GM12878 (cell line): ENCODE measurements around the gene SPN. TPM values are rescaled to one million over a fixed set of nuclear protein-coding genes. Genes with fewer than 3 reads are reported as not detected.
"Not testable (repeated sequence)": the region's sequence is repeated elsewhere in the genome, so short reads cannot be mapped to it uniquely, and the experiment has no call there.

ENCODE experiments used
- ATAC-seq: fragments of 200-7000 bp; cut with Tn5 transposase; 3 replicates; pipeline ENCODE4 v1.9.1; 2020; ENCODE audit warnings: mild to moderate bottlenecking, moderate library complexity
- BruUV-seq: library from RNA; stranded (reverse); fragments of 400-500 nt; replicated peaks from 2 replicates; lab custom pipeline; 2021; lab: Mats Ljungman, UMichigan
- CTCF ChIA-PET: fragments of 300-600 bp; sonication (Branson Sonifier 250); formaldehyde crosslinking; extraction: SDS; loops from one replicate; lab custom pipeline; 2021; ENCODE audit warnings: inconsistent platforms; lab: Yijun Ruan, JAX
- POLR2A ChIA-PET: fragments of 350-600 bp; formaldehyde crosslinking; extraction: SDS; loops from one replicate; lab custom pipeline; 2021; ENCODE audit warnings: inconsistent platforms; lab: Charles Lee
- RAD21 ChIA-PET: fragments of 300-600 bp; sonication (Branson Sonifier 250); formaldehyde crosslinking; loops from one replicate; lab custom pipeline; 2023; ENCODE audit warnings: antibody characterized with exemption; ENCODE audit not compliant: unreplicated experiment; lab: Charles Lee
- SMC1A ChIA-PET: fragments of 300-600 bp; sonication (Branson Sonifier 250); formaldehyde crosslinking; loops from one replicate; lab custom pipeline; 2023; ENCODE audit not compliant: unreplicated experiment, uncharacterized antibody; lab: Charles Lee
- DNase-seq: peaks from one replicate; pipeline ENCODE4 v3.0.0-alpha.2; 2011; ENCODE audit warnings: low read depth, low spot score
- FAIRE-seq: peaks from 3 replicates; lab custom pipeline; 2011; peaks lifted over from hg19 to GRCh38; lab: Jason Lieb, UNC
- H2AFZ ChIP-seq: 2 replicates; pipeline ENCODE4 v1.6.0; 2011; ENCODE audit warnings: low read depth, low read length, control low read depth; ENCODE audit not compliant: control insufficient read depth
- H3K27ac ChIP-seq: 2 replicates; pipeline ENCODE4 v1.5.1; 2011; ENCODE audit warnings: control low read depth; ENCODE audit not compliant: control insufficient read depth, insufficient read depth
- H3K27me3 ChIP-seq, 2 experiments: replicated peaks in 1 of 2; 2 replicates each; pipeline versions ENCODE4 v1.6.0 to v1.6.1; 2011; ENCODE audit warnings: low read length in 1 of 2; ENCODE audit not compliant: control insufficient read depth in 2 of 2, insufficient read depth in 2 of 2
- H3K36me3 ChIP-seq, 2 experiments: 2 replicates each; pipeline ENCODE4 v1.5.1; 2011; ENCODE audit warnings: low read length in 1 of 2; ENCODE audit not compliant: control insufficient read depth in 2 of 2, insufficient read depth in 2 of 2
- H3K4me1 ChIP-seq: 2 replicates; pipeline ENCODE4 v1.6.1; 2011; ENCODE audit warnings: mild to moderate bottlenecking, low read length, moderate library complexity, mixed read lengths; ENCODE audit not compliant: control insufficient read depth, insufficient read depth
- H3K4me2 ChIP-seq: 2 replicates; pipeline ENCODE4 v1.6.0; 2011; ENCODE audit warnings: control low read depth; ENCODE audit not compliant: control insufficient read depth, insufficient read depth
- H3K4me3 ChIP-seq: fragments of 200-600 bp; sonication (generic); 2 replicates; pipeline ENCODE4 v1.5.1; 2016
- H3K79me2 ChIP-seq: 2 replicates; pipeline ENCODE4 v1.6.0; 2011; ENCODE audit warnings: low read length; ENCODE audit not compliant: control insufficient read depth, insufficient read depth
- H3K9ac ChIP-seq: 2 replicates; pipeline ENCODE4 v1.8.0; 2011; ENCODE audit warnings: low read length, control low read depth, mixed read lengths; ENCODE audit not compliant: control insufficient read depth, insufficient read depth
- H3K9me3 ChIP-seq: replicated peaks from 3 replicates; pipeline ENCODE4 v1.5.1; 2011; ENCODE audit warnings: mild to moderate bottlenecking, low read length; ENCODE audit not compliant: control insufficient read depth, insufficient read depth
- H4K20me1 ChIP-seq: 2 replicates; pipeline ENCODE4 v1.6.0; 2011; ENCODE audit not compliant: control insufficient read depth, insufficient read depth
- ZBTB40 ChIP-seq: fragments of 450-650 bp; IDR thresholded peaks from 2 replicates; pipeline ENCODE4 v1.6.1; 2016; ENCODE audit warnings: mild to moderate bottlenecking, moderate library complexity, borderline replicate concordance
- whole genome bisulfite sequencing: methylation state at CpG from one replicate; pipeline ENCODE4 v1.1.6; 2016; ENCODE audit warnings: low lambda C conversion rate; ENCODE audit not compliant: insufficient replicate concordance, insufficient coverage; ENCODE audit errors: missing lambda C conversion rate; 5-methylcytosine and 5-hydroxymethylcytosine counted together
- in situ Hi-C: fragments of 300-500 bp; cut with MboI; formaldehyde crosslinking; loops from 9 replicates; pipeline ENCODE4 v1.14.3; 2018; ENCODE audit warnings: mixed read lengths
- intact Hi-C: fragments of 100-400 bp; cut with micrococcal nuclease; formaldehyde crosslinking; loops from one replicate; pipeline ENCODE4 v1.14.2; 2022; ENCODE audit not compliant: unreplicated experiment
- polyA plus RNA-seq, 11 experiments: library from polyadenylated mRNA; depleted of rRNA in 4 of 11; unstranded in 6 of 11; stranded (reverse) in 5 of 11; fragments of >200 nt; fragmentation: Nextera tagmentation in 4 of 11; fragmentation: Illumina TruSeq in 1 of 11; extraction: Ambion mirVana in 4 of 11; extraction: Trizol in 1 of 11; gene quantifications; 1 replicate in 1 of 11; 2 replicates in 10 of 11; pipeline versions ENCODE4 v1.2.1 to v1.2.3, GENCODE V29; 2011 to 2016; ENCODE audit warnings: inconsistent platforms in 2 of 11, missing spikeins in 2 of 11, low read depth in 1 of 11
- total RNA-seq, 4 experiments: library from RNA; depleted of rRNA in 3 of 4; stranded (reverse); fragments of >200 nt in 3 of 4; fragmentation: Illumina TruSeq in 1 of 4; extraction: Trizol in 1 of 4; gene quantifications; 2 replicates each; pipeline versions ENCODE4 v1.2.1 to v1.2.3, GENCODE V29; 2013 to 2021

SPN gene
- total and polyA plus RNA-seq, 10 of the 15 experiments (the other 5 are each of a cell fraction or from before 2014, with no cell fraction given) = 16.2 to 173 (median 92.7) TPM

- no peak for TF ChIP-seq ZBTB40
These were observed 31.5 kb downstream of the SPN start (continued) for GRCh38 chr16:29694384-29695195.

DNA sequence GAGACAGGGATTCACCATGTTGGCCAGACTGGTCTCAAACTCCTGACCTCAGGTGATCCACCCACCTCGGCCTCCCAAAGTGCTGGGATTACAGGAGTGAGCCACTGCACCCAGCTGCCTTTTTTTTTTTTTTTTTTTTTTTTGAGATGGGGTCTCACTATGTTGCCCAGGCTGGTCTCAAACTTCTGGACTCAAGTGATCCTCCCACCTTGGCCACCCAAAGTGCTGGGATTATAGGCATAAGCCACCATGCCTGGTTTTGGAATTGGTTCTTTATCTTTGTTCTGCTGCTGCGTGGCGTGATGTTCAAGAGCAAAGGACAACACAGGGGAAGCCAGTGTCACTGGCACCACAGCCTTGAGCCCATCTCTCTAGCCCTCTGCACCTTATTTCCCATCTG lies 32.6 kb downstream of the SPN start:
- H3K27ac ChIP-seq, H3K9me3 ChIP-seq, DNase-seq, H3K27me3 ChIP-seq, FAIRE-seq, ATAC-seq, BruUV-seq, H4K20me1 ChIP-seq, H3K4me1 ChIP-seq, SMC1A ChIA-PET, H2AFZ ChIP-seq, H3K4me2 ChIP-seq, H3K4me3 ChIP-seq, H3K9ac ChIP-seq, intact Hi-C loops, H3K36me3 ChIP-seq, H3K79me2 ChIP-seq: not testable (repeated sequence)
- CTCF ChIA-PET = interaction anchor here (1.9 kb wide), 1 partner anchor 10 kb away, joined by 6 read pairs; no protein-coding TSS in a partner anchor
- in situ Hi-C loops = loop anchor here (5.0 kb wide), 1 partner anchor 332 kb away; no protein-coding TSS in a partner anchor
- 96% methylated on average over 3 of the region's 3 CpGs for WGBS
- POLR2A ChIA-PET = interaction anchor here (0.6 to 1.3 kb wide), 3 partner anchors 16 to 77 kb away, joined by 3 to 5 read pairs (median 4); no protein-coding TSS in a partner anchor
- RAD21 ChIA-PET = interaction anchor here (0.6 to 0.8 kb wide), 4 partner anchors 19 to 1507 kb away, joined by 3 to 4 read pairs (median 3); partner anchors contain the start of gene SPN
